ENCODE data around the gene KATNB1.

- TF ChIP-seq CTCF (IDR thresholded peaks at IDR 0.05) (no peak), POLR2A (IDR thresholded peaks at IDR 0.05) (no peak)
Measured at GRCh38 chr16:57709663-57710062, 25.9 kb upstream of the KATNB1 start.

All from uterus (tissue), 2 donors.